ENCODE data around the gene PTPN20. TPM values are rescaled to one million over a fixed set of nuclear protein-coding genes. Genes with fewer than 3 reads are reported as not detected.

Gene PTPN20
- total RNA-seq, 1 donor = 8.0 TPM

DNA sequence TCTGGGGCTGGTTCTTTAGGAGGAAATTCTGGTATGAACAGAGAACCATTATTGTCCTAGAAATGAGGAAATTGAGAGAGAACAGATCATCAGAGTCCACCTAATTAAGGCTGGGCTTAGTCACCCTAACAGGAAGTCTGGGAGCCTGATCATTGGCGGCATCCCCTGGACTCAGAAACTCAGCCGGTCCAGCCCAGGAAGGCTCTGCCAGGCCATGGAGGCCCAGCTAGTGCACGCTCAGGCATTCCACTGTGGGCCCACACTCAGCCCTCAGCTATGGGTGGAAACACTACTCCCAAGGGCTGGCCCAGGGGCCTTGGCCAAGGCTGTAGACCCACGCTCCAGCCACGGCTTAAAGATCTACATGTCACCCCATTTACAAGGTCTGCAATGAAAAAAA lies 109.2 kb downstream of the PTPN20 start:
- H3K27ac ChIP-seq (ENCODE audit: low read depth, low read length) = no peak overlapping the region
- H3K4me1 ChIP-seq (ENCODE audit: insufficient read depth, low read length) = peaks cover 4% of the 10 kb centered on the region
- TF ChIP-seq, protein P1, sequence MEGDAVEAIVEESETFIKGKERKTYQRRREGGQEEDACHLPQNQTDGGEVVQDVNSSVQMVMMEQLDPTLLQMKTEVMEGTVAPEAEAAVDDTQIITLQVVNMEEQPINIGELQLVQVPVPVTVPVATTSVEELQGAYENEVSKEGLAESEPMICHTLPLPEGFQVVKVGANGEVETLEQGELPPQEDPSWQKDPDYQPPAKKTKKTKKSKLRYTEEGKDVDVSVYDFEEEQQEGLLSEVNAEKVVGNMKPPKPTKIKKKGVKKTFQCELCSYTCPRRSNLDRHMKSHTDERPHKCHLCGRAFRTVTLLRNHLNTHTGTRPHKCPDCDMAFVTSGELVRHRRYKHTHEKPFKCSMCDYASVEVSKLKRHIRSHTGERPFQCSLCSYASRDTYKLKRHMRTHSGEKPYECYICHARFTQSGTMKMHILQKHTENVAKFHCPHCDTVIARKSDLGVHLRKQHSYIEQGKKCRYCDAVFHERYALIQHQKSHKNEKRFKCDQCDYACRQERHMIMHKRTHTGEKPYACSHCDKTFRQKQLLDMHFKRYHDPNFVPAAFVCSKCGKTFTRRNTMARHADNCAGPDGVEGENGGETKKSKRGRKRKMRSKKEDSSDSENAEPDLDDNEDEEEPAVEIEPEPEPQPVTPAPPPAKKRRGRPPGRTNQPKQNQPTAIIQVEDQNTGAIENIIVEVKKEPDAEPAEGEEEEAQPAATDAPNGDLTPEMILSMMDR (IDR thresholded peaks at IDR 0.05; ENCODE audit: extremely low read depth, low read depth, low read length) = no peak
- H3K79me2 ChIP-seq (ENCODE audit: insufficient read depth, low read length) = no peaks in the 10 kb centered on the region
- DNase-seq (ENCODE audit: insufficient read length, low spot score, missing footprints) = no peak
- H2AFZ ChIP-seq (ENCODE audit: low read length) = peak overlapping the region; percentile 54
- H3K9me3 ChIP-seq (ENCODE audit: low read depth, low read length) = no peaks in the 10 kb centered on the region
- no peak overlapping the region for H3K4me2 ChIP-seq (ENCODE audit: insufficient read depth, low read length)
- no peaks in the 10 kb centered on the region for H3K36me3 ChIP-seq (ENCODE audit: insufficient read depth, low read length)
- peaks cover 2% of the 10 kb centered on the region for H3K27me3 ChIP-seq (ENCODE audit: insufficient read depth, low read length)
- H3K4me3 ChIP-seq (ENCODE audit: insufficient read depth, low read length) = no peak overlapping the region
- H4K20me1 ChIP-seq (ENCODE audit: insufficient read depth, low read length) = no peaks in the 10 kb centered on the region

DNA sequence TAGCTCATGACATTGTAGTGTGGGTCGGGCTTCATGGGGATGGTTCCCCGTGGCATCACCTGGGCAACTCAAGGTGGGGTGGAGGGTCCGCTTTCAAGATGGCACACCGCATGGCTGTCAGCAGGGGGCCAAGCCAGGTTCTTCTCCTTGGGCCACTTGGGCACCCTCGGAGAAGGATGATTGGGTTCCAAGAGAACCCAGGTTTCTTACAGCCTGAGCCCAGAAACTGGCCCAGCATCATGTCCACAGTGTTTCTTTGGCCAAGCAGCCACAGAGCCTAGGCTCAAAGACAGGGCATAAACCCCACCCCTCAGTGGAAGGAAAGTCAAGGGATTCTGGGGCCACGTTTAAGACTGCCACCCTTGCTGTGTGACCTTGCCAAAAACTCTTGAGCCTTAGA lies 110.6 kb downstream of the PTPN20 start:
- TF ChIP-seq, protein P1 (IDR thresholded peaks at IDR 0.05; ENCODE audit: extremely low read depth, low read depth, low read length) = no peak
- no peaks in the 10 kb centered on the region for H3K79me2 ChIP-seq (ENCODE audit: insufficient read depth, low read length)
- peak; percentile 60 for DNase-seq (ENCODE audit: insufficient read length, low spot score, missing footprints)
- no peak overlapping the region for H3K27ac ChIP-seq (ENCODE audit: low read depth, low read length)
- H3K36me3 ChIP-seq (ENCODE audit: insufficient read depth, low read length) = no peaks in the 10 kb centered on the region
- no peaks in the 10 kb centered on the region for H4K20me1 ChIP-seq (ENCODE audit: insufficient read depth, low read length)
- no peak overlapping the region for H2AFZ ChIP-seq (ENCODE audit: low read length)
- H3K27me3 ChIP-seq (ENCODE audit: insufficient read depth, low read length) = peaks cover 2% of the 10 kb centered on the region
- peaks cover 4% of the 10 kb centered on the region for H3K4me1 ChIP-seq (ENCODE audit: insufficient read depth, low read length)
- no peak overlapping the region for H3K4me2 ChIP-seq (ENCODE audit: insufficient read depth, low read length)
- no peaks in the 10 kb centered on the region for H3K9me3 ChIP-seq (ENCODE audit: low read depth, low read length)
- H3K4me3 ChIP-seq (ENCODE audit: insufficient read depth, low read length) = no peak overlapping the region

DNA sequence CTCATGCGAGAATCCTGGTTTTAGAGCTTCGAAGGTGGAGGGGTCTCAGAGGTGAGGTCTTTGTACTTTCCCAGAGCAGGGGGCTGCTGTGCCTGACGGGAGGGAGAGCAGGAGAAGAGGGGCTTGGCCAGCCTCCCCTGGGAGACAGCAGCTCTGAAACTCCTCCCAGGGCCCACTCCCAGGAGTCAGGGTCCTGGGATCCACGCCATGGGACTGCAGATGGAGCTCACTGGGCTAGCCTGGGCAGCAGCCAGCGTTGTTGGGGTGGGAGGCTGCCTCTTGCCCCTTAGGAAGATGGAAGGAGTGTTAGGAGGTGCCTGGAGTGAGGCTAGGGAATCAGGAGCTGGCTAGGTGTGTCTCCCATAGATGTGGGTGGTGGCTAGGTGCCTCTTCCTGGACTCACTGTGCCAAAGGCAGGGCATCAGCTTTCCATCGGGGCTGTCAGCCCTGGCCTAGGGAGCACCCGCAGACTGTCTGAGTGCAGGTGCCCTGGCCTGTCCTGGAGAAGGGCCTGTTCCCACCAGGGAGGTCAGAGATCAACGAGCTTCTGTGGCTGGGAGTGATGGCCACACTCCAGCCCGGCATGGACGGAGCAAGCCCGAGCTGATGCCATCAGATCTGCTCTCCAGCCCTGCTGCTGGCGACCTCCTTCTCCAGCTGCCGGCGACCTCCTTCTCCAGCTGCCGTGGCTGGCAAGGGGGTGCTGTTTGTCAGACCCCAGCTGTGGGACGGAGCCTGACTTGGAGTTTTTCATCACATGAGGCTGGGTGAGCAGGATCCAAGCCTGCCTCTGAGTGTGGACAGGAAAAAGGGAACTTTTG lies 111.3 kb downstream of the PTPN20 start:
- H3K4me1 ChIP-seq (ENCODE audit: insufficient read depth, low read length) = peaks cover 4% of the 10 kb centered on the region
- H3K4me2 ChIP-seq (ENCODE audit: insufficient read depth, low read length) = no peak overlapping the region
- H3K79me2 ChIP-seq (ENCODE audit: insufficient read depth, low read length) = no peaks in the 10 kb centered on the region
- no peaks in the 10 kb centered on the region for H3K36me3 ChIP-seq (ENCODE audit: insufficient read depth, low read length)
- H4K20me1 ChIP-seq (ENCODE audit: insufficient read depth, low read length) = no peaks in the 10 kb centered on the region
- H3K27me3 ChIP-seq (ENCODE audit: insufficient read depth, low read length) = peaks cover 2% of the 10 kb centered on the region
- H3K9me3 ChIP-seq (ENCODE audit: low read depth, low read length) = no peaks in the 10 kb centered on the region
- H3K27ac ChIP-seq (ENCODE audit: low read depth, low read length) = no peak overlapping the region
- DNase-seq (ENCODE audit: insufficient read length, low spot score, missing footprints) = peak; percentile 81
- H3K4me3 ChIP-seq (ENCODE audit: insufficient read depth, low read length) = no peak overlapping the region
- TF ChIP-seq, protein P1 (IDR thresholded peaks at IDR 0.05; ENCODE audit: extremely low read depth, low read depth, low read length) = no peak
- no peak overlapping the region for H2AFZ ChIP-seq (ENCODE audit: low read length)

DNA sequence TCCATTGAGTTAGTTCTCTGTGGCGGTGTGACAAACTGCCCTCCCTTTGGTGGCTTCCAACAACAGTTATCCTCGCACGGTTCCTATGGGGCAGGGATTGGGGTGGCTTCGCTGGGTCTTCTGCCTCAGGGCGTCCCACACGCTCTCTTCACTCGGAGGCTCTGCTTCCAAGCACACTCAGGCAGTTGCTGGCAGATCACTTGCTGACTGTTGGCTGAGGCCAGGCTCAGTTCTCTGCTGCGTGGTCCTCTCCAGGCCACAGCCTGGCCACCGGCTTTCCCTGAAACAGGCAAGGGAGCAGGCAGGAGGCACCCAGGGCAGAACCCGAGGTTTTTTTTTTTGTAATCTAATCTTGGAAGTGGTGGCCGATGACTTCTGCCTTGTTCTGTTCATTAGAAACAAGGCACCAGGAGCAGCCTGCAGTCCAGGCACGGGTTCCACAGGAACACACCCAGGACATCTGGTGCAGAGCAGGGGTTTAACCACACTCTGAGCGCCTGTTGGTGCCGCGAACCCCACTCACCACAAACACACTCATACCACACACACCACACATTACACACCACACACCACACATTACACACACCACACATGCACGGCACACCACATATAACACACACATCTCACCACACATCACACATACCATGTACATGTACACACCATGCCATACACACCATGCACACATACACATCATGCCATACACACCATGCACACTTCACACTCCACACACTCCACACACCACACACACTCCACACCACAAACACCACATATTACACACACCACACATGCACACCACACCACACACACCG lies 112.2 kb downstream of the PTPN20 start:
- H2AFZ ChIP-seq (ENCODE audit: low read length) = no peak overlapping the region
- H3K27ac ChIP-seq (ENCODE audit: low read depth, low read length) = no peak overlapping the region
- no peaks in the 10 kb centered on the region for H3K36me3 ChIP-seq (ENCODE audit: insufficient read depth, low read length)
- no peak overlapping the region for H3K4me3 ChIP-seq (ENCODE audit: insufficient read depth, low read length)
- peaks cover 4% of the 10 kb centered on the region for H3K4me1 ChIP-seq (ENCODE audit: insufficient read depth, low read length)
- H3K9me3 ChIP-seq (ENCODE audit: low read depth, low read length) = no peaks in the 10 kb centered on the region
- H3K4me2 ChIP-seq (ENCODE audit: insufficient read depth, low read length) = no peak overlapping the region
- H4K20me1 ChIP-seq (ENCODE audit: insufficient read depth, low read length) = no peaks in the 10 kb centered on the region
- TF ChIP-seq, protein P1 (IDR thresholded peaks at IDR 0.05; ENCODE audit: extremely low read depth, low read depth, low read length) = no peak
- peaks cover 2% of the 10 kb centered on the region for H3K27me3 ChIP-seq (ENCODE audit: insufficient read depth, low read length)
- no peak for DNase-seq (ENCODE audit: insufficient read length, low spot score, missing footprints)
- no peaks in the 10 kb centered on the region for H3K79me2 ChIP-seq (ENCODE audit: insufficient read depth, low read length)
